HepG2 (cell line): ENCODE measurements around the gene SLC41A3. TPM values are rescaled to one million over a fixed set of nuclear protein-coding genes. Genes with fewer than 3 reads are reported as not detected.

Experiments
- FOXO1 ChIP-seq: sonication (generic); formaldehyde crosslinking; IDR thresholded peaks from 2 replicates; pipeline ENCODE4 v1.4.0; 2020; ENCODE audit warnings: missing genetic modification reagents
- GMEB2 ChIP-seq: IDR thresholded peaks from 2 replicates; pipeline ENCODE4 v1.6.1; 2016; ENCODE audit warnings: missing biosample characterization, missing genetic modification reagents, low read depth
- RBM22 ChIP-seq: fragments of 200-400 bp; formaldehyde crosslinking; optimal IDR thresholded peaks from 2 replicates; pipeline ENCODE3; 2017; ENCODE audit warnings: mild to moderate bottlenecking, low read length, moderate library complexity
- ZFAT ChIP-seq: sonication (generic); formaldehyde crosslinking; conservative IDR thresholded peaks from 2 replicates; pipeline ENCODE4 v1.8.1; 2023; ENCODE audit warnings: missing genetic modification reagents, inconsistent platforms
- ZNF614 ChIP-seq: IDR thresholded peaks from 2 replicates; pipeline ENCODE4 v1.6.1; 2018; ENCODE audit warnings: missing biosample characterization, missing genetic modification reagents, inconsistent platforms, borderline replicate concordance
- polyA plus RNA-seq, 8 experiments: library from polyadenylated mRNA; depleted of rRNA in 3 of 8; stranded (reverse) in 7 of 8; unstranded in 1 of 8; fragments of >200 nt; fragmentation: Illumina TruSeq in 4 of 8; extraction: Trizol in 4 of 8; gene quantifications; 2 replicates each; pipeline versions ENCODE4 v1.2.1 to v1.2.3, GENCODE V29; 2011 to 2016; ENCODE audit warnings: low read depth in 4 of 8, missing spikeins in 1 of 8, mixed read lengths in 1 of 8; ENCODE audit not compliant: insufficient read depth in 1 of 8
- total RNA-seq, 5 experiments: library from RNA; depleted of rRNA; stranded (reverse); fragments of >200 nt; fragmentation: Illumina TruSeq; extraction: Trizol; gene quantifications; 2 replicates each; pipeline ENCODE4 v1.2.3, GENCODE V29; 2016; ENCODE audit warnings: low read depth in 1 of 5
- TF ChIP-seq, protein P1 (sequence below): sonication (generic); formaldehyde crosslinking; IDR thresholded peaks from 2 replicates; pipeline ENCODE4; 2020; ENCODE audit warnings: missing genetic modification reagents, mild to moderate bottlenecking, borderline replicate concordance
- TF ChIP-seq, protein P2 (sequence below): IDR thresholded peaks from 2 replicates; pipeline ENCODE4 v1.6.1; 2012; ENCODE audit warnings: low read length, improper control_type of control experiment

SLC41A3 gene
- total and polyA plus RNA-seq, 2 of the 13 experiments (the other 11 are each of a cell fraction or from before 2014, with no cell fraction given): 26.0 to 71.1 TPM

GRCh38 chr3:126036056-126036549, 47.8 kb downstream of the SLC41A3 start (continued):
- TF ChIP-seq, protein P1, sequence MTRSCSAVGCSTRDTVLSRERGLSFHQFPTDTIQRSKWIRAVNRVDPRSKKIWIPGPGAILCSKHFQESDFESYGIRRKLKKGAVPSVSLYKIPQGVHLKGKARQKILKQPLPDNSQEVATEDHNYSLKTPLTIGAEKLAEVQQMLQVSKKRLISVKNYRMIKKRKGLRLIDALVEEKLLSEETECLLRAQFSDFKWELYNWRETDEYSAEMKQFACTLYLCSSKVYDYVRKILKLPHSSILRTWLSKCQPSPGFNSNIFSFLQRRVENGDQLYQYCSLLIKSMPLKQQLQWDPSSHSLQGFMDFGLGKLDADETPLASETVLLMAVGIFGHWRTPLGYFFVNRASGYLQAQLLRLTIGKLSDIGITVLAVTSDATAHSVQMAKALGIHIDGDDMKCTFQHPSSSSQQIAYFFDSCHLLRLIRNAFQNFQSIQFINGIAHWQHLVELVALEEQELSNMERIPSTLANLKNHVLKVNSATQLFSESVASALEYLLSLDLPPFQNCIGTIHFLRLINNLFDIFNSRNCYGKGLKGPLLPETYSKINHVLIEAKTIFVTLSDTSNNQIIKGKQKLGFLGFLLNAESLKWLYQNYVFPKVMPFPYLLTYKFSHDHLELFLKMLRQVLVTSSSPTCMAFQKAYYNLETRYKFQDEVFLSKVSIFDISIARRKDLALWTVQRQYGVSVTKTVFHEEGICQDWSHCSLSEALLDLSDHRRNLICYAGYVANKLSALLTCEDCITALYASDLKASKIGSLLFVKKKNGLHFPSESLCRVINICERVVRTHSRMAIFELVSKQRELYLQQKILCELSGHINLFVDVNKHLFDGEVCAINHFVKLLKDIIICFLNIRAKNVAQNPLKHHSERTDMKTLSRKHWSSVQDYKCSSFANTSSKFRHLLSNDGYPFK: no peak
- TF ChIP-seq, protein P2, sequence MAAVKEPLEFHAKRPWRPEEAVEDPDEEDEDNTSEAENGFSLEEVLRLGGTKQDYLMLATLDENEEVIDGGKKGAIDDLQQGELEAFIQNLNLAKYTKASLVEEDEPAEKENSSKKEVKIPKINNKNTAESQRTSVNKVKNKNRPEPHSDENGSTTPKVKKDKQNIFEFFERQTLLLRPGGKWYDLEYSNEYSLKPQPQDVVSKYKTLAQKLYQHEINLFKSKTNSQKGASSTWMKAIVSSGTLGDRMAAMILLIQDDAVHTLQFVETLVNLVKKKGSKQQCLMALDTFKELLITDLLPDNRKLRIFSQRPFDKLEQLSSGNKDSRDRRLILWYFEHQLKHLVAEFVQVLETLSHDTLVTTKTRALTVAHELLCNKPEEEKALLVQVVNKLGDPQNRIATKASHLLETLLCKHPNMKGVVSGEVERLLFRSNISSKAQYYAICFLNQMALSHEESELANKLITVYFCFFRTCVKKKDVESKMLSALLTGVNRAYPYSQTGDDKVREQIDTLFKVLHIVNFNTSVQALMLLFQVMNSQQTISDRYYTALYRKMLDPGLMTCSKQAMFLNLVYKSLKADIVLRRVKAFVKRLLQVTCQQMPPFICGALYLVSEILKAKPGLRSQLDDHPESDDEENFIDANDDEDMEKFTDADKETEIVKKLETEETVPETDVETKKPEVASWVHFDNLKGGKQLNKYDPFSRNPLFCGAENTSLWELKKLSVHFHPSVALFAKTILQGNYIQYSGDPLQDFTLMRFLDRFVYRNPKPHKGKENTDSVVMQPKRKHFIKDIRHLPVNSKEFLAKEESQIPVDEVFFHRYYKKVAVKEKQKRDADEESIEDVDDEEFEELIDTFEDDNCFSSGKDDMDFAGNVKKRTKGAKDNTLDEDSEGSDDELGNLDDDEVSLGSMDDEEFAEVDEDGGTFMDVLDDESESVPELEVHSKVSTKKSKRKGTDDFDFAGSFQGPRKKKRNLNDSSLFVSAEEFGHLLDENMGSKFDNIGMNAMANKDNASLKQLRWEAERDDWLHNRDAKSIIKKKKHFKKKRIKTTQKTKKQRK: no peak
- TF ChIP-seq ZFAT (no peak), GMEB2 (CRISPR knock-in tag) (no peak), FOXO1 (CRISPR knock-in tag) (no peak), ZNF614 (CRISPR knock-in tag) (no peak), RBM22 (no peak)
